ENCODE measurements around the gene AGPAT4. TPM values are rescaled to one million over a fixed set of nuclear protein-coding genes. Genes with fewer than 3 reads are reported as not detected.

The AGPAT4 gene
- total RNA-seq, 4 donors from 2014 or later = 7.2 to 20.2 (median 12.5) TPM

GRCh38 chr6:161080263-161080970 is 193.4 kb downstream of the AGPAT4 start:
- TF ChIP-seq CTCF (IDR thresholded peaks at IDR 0.05) = no peak
- no peak for DNase-seq (ENCODE audit: low spot score)
- ATAC-seq (ENCODE audit: low FRiP score) = no peak
